Left forelimb (tissue), 1 donor: ENCODE results near the gene MAPK1.
"Not testable (repeated sequence)": the region's sequence is repeated elsewhere in the genome, so short reads cannot be mapped to it uniquely, and the experiment has no call there.

Source experiments
- DNase-seq: peaks from one replicate; pipeline ENCODE4 v3.0.0-alpha.2; 2018; ENCODE audit warnings: low spot score

Gene MAPK1

DNA sequence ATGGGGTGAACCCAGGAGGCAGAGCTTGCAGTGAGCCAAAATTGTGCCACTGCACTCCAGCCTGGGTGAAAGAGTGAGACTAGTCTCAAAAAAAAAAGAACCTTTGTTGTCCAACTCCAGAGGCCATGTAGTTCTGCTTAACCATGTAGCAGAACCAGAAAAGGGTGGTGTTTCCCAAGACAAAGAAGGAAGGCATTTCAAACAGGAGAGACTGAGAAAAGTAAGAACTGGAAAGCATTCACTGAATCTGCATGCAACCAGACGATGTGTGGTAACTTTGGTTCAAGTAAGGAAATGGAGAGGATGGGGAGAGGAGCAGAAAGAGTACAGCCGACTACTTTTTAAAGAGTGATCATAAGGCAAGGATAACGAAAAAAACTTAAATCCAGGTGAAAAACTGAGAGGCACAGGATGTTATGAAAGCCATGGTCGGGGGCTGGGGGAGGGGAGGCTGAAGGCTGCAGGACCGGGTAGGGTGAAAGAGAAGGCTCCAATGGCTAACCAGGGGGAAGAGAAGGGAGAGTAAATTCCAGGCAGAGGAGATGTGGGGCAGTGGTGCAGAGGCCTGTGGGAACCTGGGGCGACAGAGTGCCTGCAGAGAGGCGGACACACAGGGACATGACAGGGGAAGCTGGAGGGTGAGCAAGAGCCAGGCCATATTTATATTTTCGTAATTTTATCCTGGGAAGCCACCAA lies 48.8 kb downstream of the MAPK1 start:
- no peak for DNase-seq

GRCh38 chr22:21817497-21817853 lies 50.0 kb downstream of the MAPK1 start:
- not testable (repeated sequence) for DNase-seq

- no peak for DNase-seq
These were observed 50.5 kb downstream of the MAPK1 start for GRCh38 chr22:21816787-21817496.

DNA sequence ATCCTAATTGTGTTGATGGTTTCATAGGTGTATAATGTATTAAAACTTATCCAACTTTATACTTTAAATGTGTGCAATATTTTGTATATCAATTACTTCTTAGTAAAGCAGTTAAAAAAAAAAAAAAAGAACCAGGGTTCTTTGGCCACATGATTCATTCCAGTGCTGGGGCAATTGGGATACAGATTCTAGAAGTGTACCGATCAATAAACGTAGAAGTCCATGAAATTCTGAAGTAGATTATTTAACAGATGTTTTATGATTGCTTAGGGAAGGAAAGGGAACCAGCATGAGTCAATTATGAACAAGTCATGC lies 51.0 kb downstream of the MAPK1 start:
- DNase-seq = no peak

- DNase-seq = no peak
These were observed 51.5 kb downstream of the MAPK1 start for GRCh38 chr22:21815958-21816357.

DNA sequence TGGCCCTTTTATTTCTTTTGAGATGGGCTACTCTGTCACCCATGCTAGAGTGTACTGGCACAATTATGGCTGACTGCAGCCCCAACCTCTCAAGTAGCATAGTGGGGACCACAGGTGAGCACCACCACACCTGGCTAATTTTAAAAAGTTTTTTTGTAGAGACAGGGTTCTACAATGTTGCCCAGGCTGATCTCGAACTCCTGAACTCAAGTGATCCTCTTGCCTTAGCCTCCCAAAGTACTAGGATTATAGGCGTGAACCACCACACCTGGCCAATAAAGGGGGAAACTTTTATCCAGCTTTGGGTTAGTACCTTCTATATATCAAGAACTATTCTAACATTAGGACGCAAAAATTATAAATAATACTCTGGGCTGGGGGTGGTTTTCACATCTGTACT lies 52.1 kb downstream of the MAPK1 start:
- DNase-seq = no peak

DNA sequence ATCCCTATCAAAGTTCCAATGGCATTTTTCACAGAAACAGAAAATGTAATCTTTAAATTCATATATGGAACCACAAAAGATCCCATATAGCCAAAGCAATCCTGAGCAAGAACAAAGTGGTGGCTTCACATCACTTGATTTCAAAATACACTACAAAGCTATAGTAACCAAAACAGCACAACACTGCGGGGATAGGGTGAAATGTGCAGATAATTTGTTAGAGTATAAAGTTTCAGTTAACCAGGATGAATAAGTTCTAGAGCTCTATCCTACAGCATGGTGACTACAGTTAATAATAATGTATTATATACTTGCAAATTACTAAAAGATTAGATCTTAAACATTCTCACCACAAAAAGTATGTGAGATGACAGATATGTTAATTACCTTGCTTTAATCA lies 55.5 kb downstream of the MAPK1 start:
- DNase-seq = no peak

- no peak for DNase-seq
These were observed 59.6 kb downstream of the MAPK1 start for GRCh38 chr22:21807544-21808529.

DNA sequence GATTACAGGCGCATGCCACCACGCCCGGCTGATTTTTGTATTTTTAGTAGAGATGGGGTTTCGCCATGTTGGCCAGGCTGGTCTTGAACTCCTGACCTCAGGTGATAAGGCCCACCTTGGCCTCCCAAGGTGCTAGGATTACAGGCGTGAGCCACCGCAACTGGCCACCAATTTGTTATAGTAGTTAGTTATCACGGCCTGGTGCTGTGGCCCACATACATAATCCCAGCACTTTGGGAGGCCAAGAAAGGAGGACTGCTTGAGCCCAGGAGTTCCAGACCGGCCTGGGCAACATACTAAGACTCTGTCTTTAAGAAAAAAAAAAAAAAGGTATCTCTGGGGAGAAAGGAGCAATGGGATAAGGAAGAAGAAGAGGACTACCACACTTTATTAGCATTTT lies 62.1 kb downstream of the MAPK1 start:
- DNase-seq = not testable (repeated sequence)

DNA sequence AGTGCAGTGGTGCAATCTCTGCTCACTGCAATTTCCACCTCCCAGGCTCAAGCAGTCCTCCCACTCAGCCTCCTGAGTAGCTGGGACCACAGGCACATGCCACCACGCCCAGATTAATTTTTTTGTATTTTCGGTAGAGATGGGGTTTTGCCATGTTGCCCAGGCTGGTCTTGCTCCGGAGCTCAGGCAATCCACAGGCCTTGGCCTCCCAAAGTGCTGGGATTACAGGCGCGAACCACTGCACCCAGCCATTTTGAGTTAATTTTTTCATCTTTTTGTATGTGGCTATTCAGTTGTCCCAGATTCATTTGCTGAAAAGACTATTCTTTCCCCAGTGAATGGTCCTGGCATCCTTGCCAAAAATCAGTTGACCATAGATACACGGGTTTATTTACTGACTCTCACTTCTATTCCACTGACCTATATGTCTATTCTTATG lies 63.6 kb downstream of the MAPK1 start:
- DNase-seq = no peak

- DNase-seq = no peak
These were observed 64.8 kb downstream of the MAPK1 start for GRCh38 chr22:21802673-21803072.

- no peak for DNase-seq
These were observed 65.4 kb downstream of the MAPK1 start for GRCh38 chr22:21802056-21802455.

GRCh38 chr22:21801304-21801644 lies 66.2 kb downstream of the MAPK1 start:
- DNase-seq = not testable (repeated sequence)

DNA sequence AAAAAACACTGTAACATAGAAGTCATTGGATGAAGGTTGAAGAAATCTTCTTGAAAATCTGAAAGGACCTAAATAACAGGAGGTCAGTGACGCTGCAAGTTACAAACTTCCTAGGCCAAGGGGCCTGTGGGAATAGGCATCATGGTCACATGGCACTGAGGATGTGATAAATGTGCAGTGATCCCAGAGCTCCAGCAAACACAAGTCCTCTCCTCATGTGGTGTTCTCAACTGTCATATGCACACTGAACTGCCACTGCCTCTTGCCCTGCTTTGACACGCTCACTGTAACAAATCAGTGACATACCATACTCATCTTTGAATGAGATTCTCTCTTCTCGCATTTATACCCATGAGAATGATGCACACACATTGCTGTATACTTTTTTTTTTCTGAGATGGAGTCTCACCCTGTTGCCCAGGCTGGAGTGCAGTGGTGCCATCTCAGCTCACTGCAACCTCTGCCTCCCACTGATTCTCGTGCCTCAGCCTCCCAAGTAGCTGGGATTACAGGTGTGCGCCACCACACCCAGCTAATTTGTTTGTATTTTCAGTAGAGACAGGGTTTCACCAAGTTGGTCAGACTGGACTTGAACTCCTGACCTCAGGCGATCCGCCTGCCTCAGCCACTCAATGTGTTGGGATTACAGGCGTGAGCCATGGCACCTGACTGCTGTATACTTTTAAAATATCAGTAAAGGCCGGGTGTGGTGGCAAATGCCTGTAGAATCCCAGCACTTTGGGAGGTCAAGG lies 66.7 kb downstream of the MAPK1 start:
- DNase-seq = no peak

- no peak for DNase-seq
These were observed 69.8 kb downstream of the MAPK1 start for GRCh38 chr22:21797444-21798221.

DNA sequence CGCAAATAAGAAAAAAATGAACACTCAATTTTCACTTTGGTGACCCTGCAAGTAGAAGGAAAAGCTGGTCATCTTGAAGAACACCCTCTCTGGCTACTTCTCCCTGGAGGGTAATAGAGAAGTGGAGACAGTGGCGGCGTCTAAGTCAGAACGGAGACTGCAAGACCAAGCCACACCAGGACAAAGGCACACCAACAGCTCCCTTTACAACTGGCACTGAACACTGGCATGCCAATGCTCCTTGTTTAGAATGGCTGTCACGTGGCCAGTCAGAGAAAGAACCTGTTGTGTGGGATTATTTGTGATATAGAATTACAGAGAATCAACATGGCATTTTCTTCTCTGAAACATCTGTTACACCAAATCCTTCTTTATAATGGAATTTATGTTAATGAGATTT lies 70.6 kb downstream of the MAPK1 start:
- no peak for DNase-seq

DNA sequence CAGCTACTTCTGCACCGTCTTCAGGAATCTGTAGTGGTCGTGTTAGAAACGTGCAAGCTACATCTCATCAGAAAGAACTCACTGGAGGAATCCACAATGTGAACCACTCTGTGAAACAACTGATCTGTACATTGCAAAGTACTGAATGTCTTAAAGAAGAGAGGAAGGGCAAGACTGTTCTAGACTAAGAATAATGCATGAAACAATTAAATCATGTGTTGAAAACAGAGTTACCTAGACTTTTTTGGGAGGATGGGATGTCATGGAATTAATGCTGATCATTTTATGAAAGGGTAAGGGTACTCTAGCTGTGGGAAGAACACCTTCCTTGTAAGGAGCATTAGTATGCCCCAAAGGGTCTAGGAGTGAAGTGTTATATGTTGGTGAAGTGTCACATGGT lies 71.2 kb downstream of the MAPK1 start:
- DNase-seq = no peak

DNA sequence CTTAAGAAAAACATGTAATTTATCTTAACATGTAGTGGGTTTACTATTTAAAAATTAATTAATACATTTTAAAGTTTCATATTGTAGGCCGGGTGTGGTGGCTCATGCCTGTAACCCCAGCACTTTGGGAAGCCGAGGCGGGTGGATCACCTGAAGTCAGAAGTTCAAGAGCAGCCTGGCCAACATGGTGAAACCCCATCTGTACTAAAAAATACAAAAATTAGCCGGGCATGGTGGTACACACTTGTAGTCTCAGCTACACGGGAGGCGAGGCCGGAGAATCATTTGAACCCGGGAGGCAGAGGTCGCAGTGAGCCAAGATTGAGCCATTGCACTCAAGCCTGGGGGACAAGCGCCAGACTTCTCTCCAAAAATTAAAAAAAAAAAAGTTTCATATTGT lies 73.7 kb downstream of the MAPK1 start:
- not testable (repeated sequence) for DNase-seq

DNA sequence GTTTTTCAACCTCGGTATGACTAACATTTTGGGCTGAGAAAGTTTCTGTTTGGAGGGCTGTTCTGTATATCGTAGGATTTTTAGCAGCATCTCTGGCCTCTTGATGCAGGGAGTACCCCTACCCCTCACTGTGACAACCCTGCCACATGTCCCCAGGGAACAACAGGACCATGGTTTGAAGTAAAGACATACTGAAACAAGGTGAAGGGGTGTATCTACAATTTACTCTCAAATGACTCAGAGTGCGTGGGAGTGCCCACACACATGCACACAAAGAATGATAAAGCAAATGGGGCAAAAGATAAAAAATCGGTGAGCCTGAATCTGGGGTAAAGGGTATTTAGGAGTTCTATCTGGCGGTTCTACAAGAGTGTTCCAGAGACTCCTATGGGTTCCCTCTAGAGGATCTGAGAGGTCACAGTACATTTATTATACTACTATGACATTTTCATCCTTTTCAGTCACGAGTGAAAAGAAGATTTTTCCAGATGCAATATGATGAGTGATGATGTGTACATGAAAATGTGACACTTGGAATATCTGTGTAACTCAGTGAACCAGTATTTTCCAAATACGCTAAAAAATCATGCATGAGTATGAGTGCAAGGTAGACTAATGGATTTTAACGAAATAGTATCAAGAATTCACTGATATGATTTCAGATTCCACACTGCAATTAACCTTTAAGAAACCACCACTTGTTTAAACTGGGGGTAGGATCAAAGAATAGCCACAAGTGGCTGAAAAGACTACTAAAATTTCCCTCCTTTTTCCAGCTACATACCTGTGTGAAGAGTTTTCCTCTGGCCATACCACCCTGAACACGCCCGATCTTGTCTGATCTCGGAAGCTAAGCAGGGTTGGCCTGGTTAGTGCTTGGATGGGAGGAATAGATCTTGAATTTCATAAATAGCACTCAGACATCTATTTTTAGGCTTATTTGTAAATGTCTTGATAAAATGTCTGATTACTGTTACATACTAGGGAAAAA lies 75.5 kb downstream of the MAPK1 start:
- DNase-seq = no peak
